ENCODE measurements around the gene PDIA6.

DNA sequence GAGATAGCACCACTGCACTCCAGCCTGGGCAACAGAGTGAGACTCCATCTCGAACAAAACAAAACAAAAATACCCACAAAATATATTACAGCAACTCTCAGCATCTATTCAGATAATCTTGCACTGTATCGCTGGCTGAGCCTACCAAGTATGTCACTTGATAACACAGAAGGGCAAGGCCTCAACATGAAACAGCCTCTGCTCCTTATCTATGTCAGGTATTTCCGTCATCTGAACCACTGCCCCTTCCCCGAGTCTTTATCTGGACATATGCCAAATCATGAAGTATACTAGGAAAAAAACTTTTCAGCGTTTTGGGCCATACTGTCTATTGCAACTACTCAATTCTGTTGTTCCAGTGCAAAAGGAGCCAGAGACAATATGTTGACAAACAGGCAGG is 17.7 kb downstream of the PDIA6 start:
- TF ChIP-seq, protein P1, sequence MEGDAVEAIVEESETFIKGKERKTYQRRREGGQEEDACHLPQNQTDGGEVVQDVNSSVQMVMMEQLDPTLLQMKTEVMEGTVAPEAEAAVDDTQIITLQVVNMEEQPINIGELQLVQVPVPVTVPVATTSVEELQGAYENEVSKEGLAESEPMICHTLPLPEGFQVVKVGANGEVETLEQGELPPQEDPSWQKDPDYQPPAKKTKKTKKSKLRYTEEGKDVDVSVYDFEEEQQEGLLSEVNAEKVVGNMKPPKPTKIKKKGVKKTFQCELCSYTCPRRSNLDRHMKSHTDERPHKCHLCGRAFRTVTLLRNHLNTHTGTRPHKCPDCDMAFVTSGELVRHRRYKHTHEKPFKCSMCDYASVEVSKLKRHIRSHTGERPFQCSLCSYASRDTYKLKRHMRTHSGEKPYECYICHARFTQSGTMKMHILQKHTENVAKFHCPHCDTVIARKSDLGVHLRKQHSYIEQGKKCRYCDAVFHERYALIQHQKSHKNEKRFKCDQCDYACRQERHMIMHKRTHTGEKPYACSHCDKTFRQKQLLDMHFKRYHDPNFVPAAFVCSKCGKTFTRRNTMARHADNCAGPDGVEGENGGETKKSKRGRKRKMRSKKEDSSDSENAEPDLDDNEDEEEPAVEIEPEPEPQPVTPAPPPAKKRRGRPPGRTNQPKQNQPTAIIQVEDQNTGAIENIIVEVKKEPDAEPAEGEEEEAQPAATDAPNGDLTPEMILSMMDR (IDR thresholded peaks at IDR 0.05): no peak
- TF ChIP-seq ZFX (IDR thresholded peaks at IDR 0.05; ENCODE audit: borderline replicate concordance): no peak

All from 22Rv1 (cell line).